HG03469 (cell line): ENCODE measurements around the gene KRT2.

ENCODE experiments used
- ATAC-seq: cut with Tn5 transposase; IDR thresholded peaks from one replicate; pipeline ENCODE4 v1.9.1; 2021; ENCODE audit warnings: mild to moderate bottlenecking, moderate library complexity, moderate number of reproducible peaks; ENCODE audit not compliant: unreplicated experiment

Gene KRT2

GRCh38 chr12:52651726-52652261 lies at the start of gene KRT2:
KRT2 (minus strand) TSS chr12:52652211; CDS start chr12:52652142, 69 bp downstream.
- no peak for ATAC-seq

- no peak for ATAC-seq
Measured at GRCh38 chr12:52701281-52701680, 49.3 kb upstream of the KRT2 start.

GRCh38 chr12:52699960-52700359 lies 47.9 kb upstream of the KRT2 start:
- no peak for ATAC-seq

DNA sequence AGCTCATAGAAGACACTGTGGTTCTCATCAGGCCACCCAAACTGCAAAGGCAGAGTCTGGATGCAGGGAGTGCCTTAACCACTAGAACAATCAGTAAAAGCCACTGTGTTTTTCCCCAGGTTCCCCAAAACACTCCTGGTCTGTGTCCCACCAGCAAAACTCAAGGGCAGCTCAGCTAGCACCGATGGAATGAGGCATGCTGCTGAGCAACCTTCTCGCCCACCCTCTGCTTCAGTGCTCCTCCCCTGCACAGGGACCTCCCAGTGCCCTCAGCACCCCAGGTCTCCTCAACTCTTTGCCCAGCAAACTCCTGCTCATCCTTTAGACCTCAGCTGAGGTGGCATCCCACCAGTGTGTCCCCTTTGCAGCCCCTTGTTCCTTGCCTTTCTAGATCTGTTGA lies 47.4 kb upstream of the KRT2 start:
- ATAC-seq = no peak

DNA sequence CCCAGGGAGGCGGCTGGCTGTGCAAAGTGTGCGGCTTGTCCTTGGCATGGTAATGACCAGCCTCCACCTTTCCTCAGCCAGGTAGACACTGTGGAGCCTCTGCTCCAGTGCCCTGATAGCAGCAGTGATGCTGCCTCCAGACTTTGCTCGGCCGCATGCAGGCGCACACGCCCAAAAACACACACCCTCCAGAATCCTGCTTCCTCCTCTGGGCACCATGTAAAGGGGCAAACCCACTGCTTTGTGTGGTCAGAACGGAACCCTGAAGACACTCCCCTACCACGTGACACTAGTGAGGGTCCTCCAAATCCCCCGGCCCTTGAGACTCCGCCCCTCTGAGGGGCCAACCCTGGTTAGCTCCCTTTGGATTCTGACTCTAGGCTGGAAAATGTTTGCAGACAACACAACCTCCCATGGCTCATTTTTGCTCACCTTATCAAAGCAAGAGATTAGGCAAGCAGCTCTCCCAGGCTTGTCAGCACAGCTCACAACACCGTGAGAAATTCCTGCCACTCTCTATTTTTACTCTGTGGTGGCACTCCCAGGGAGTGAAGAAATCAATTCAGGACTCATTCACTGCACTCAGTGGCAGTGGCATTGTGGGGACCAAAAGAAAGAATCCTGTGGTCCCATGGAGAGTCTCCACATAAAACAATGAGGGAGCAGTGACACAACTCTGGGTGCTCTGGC lies 46.8 kb upstream of the KRT2 start:
- ATAC-seq = no peak

- no peak for ATAC-seq
Measured at GRCh38 chr12:52697058-52697582, 45.1 kb upstream of the KRT2 start.

DNA sequence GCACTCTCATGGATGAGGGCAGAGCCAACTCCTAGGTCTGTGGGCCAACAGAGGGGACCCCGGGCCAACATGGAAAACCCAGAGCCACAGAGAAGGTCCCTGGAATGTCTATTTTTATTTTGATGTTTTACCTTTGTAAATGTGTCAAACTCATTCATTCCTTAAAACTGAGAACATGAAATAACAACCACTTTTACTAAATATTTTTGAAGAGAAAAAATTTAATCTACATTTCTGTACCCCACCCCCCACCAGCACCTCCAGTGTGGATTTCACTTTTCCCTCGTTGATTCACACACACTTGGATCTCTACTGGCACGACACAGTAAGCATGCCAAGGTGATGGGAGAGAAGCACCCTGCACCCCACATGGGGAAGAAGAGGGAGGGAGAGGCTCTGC lies 44.6 kb upstream of the KRT2 start:
- ATAC-seq = no peak

DNA sequence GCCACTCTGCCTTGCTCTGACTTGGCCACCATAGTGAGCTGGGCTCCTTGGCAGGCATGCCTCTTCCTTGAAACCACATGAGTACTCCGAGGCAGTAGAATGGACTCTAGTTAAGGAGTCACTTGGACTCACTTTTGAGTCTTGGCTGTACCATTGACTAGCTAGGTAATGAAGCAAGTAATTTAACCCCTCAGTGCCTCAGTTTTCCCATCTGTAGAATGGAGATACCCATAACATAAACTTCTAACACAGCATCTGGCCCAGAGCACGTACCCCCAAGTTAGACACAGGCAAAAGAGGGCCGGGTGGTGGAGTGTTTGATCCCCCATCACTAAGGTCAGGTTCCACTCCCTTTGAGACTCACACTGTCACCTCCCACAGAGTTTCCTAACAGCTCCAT lies 43.0 kb upstream of the KRT2 start:
- ATAC-seq = no peak

- ATAC-seq = no peak
Measured at GRCh38 chr12:52694151-52694550, 42.1 kb upstream of the KRT2 start.

DNA sequence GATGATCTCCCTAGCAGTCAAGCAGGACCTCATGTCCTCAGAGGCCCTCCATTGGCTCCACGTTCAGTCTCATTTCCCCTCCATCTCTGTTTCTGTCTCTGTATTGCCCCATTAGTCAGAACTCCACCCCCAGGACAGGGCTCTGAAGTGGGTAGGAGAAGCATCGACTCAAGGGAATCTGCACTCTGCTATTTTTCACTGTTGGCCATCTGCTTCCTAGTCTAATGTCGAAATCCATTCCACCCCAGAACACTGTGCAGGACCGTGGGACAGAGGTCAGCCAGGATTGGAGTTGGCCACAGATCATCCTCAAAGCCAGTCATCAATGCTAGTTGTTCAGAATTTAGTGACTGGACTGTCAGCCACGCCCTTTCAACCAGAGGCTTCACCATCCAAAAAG lies 41.2 kb upstream of the KRT2 start:
- no peak for ATAC-seq

DNA sequence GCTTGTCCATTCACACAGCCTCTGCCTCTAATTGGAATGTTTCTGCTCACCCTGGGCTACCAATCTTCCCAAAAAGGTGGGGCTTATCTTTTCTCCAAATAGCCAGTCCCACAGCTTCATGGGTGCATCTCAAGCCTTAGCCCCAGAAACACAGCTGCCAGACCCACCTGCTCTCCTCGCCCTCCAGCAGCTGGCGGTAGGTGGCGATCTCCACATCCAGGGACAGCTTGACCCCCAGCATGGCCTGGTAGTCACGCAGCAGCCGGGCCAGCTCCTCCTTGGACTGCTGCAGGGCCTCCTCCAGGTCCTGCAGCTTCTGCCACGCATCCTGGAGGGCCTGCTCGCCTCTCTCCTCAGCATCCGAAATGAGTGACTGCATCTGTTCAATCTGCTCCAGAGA lies 40.2 kb upstream of the KRT2 start:
- ATAC-seq = no peak

GRCh38 chr12:52691841-52692150 lies 39.8 kb upstream of the KRT2 start:
- ATAC-seq = no peak

GRCh38 chr12:52691076-52691840 lies 39.2 kb upstream of the KRT2 start:
- no peak for ATAC-seq

- no peak for ATAC-seq
Measured at GRCh38 chr12:52690351-52691075, 38.5 kb upstream of the KRT2 start.

DNA sequence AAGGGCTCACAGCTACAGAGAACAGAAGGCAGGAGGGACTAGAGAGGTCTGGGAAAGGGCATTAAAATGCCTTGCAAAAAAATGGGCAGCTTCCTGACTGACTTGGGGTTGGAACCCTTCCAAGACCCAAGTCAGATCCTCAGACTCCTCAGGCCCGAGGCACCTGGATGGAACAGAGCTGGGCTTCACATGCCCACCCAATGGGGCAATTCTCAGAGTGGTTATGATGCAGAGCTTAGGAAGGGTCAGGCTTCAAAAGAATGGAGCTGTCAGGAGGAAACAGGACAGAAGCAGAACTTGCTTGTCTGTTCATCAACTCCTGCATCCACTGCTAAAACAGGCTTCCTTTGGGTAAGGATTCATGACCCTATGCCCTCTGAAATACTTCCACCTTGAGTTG lies 37.9 kb upstream of the KRT2 start:
- no peak for ATAC-seq

DNA sequence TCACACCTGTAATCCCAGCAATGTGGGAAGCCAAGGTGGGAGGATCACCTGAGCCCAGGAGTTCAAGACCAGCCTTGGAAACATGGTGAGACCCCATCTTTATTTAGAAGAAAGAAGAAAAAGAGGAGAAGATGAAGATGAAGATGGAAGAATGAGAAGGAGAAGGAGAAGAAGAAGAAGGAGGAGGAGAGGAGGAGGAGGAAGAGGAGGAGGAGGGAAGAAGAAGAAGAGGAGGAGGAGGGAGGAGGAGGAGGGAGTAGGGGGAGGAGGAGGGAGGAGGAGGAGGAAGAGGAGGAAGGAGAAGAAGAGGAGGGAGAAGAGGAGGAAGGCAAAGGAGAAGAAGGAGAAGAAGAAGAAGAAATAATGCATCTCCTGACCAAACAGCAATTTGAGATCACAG lies 37.2 kb upstream of the KRT2 start:
- ATAC-seq = no peak

DNA sequence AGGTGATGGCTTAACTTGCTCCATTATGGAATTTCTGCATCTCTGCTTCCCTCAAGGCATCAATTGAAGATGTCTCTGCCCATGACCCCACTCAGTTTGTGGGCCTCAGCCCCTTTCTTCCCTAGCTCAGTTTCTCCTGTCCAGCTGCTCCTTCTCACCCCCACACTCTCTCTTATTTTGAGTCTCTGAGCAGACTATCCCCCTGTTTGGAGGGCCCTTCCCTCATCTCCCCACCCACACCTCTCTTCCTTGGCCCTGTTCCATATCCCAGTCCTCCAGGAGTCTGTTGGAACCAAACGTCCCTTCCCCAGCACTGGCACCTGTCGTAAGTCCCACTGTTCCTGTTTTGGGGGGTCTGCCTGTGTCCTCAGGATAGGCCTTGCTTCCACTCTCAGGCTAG lies 36.5 kb upstream of the KRT2 start:
- ATAC-seq = no peak

DNA sequence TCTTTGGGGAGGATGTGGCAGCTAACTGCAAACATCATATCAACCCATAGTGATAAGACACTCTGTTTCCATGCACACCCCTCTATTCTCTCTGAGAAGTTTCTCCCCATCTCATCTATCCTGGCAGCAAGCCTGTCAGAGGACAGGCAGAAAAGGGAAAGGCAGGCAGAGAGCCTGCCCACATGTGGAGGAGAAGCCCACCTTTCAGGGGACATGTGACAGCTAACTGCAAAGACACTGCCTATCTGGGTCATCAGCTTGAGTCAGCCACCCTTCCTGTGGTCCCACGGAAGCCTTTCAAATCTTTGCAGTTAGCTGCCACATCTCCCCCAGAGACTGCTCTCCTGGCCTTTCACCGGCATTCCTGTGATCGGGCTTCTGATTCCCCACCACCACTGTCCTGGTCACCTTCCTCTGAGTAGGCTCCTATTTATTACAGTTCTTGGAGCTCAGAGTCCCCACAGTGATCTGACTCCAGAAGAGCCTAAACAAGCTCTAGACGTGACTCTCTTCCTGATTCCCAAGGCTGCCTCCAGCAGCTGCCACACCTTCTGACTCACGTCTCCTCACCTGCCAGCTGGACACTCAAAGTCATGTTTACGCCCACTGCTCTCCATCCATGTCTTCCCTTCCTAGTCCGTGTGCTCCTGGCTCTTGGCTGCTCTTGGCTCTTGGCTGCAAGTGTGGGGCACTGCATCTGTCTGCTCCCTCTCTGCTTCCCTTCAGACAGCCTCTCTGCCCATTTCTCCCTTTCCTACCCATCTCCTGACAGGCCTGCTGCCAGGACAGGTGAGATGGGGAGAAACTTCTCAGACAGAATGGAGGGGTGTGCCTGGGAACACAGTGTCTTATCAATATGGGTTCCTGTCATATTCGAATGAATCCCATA lies 35.7 kb upstream of the KRT2 start:
- ATAC-seq = no peak

- ATAC-seq = no peak
Measured at GRCh38 chr12:52686756-52687487, 34.9 kb upstream of the KRT2 start.

DNA sequence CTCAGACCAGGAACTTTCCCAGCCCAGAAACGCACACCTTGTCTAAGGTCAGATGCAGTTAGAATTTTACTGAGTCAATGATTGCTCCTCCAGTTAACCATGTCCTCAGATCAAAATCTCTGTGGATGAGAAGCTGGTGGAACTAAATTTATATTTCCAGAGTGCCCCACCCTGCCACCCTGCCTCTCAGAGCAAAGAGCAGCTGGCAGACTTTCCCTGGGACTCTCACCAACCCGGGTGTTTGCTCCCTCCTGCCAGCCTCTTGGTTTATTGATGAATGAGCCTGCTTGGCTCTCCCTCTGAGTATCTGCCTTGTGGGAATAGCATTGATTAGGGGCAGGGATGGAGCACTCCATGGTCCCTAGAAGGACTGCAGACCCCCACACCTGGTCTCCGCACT lies 34.1 kb upstream of the KRT2 start:
- no peak for ATAC-seq
